Cerebellar cortex (tissue), 1 donor: ENCODE results near the gene COL9A2.

Experiments used
- DNase-seq: peaks from one replicate; pipeline ENCODE4 v3.0.0-alpha.2; 2015; ENCODE audit warnings: low spot score

COL9A2 gene

GRCh38 chr1:40257688-40258444 lies 59.2 kb downstream of the COL9A2 start, which contains the start of gene ZMPSTE24:
Gene ZMPSTE24 (plus strand): TSS chr1:40258236. CDS start chr1:40258272, 36 bp downstream.
- DNase-seq: peak; percentile 98

- DNase-seq: no peak
Observed at GRCh38 chr1:40257313-40257687, 59.8 kb downstream of the COL9A2 start.

DNA sequence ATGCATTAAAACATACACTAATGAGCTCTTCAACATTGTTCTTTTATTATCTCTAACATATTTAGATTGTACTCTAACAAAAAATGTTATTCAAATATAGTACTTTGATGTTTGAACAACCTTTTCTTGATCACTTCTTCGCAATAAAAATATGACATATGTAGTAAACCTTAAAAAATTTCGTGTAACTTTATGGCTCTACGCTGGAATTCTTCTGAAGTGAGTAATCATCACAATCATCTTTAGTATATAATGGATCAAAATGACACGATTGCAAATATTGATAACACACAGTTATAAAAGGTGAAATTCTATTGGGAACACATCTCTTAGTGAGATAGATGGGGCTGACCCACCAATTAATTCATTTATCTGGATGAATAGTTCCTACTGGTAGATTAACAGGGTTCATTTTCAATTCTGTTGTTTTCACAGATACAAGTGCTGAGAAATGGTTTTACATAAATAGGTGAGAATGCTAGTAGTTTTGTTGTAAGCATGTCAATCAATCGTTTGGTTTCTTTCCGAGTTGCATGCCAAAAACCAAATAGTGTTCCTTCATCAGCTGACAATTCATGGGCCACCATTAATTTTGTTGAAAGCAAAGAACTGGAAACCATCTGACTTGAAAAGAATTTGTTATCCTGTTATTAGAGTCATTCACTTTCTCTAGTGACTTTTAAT lies 60.5 kb downstream of the COL9A2 start:
- no peak for DNase-seq

DNA sequence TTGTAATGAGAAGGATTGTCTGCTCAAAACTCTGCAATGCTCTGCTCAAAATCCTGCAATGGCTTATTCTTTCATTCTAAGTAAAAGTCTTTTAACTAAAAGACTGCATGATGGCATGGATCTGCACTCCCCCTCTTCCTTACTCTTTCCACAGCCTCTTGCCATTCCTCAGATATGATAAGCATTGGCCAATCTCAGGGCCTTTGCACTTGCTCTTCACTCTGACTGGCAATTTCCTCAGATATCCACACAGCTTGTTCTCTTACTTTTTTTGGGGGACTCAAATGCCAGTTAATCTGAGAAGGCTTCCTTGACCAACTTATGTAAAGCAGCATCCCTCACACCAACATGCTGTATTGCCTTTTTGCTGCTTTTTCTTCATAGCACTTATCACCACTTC lies 61.9 kb downstream of the COL9A2 start:
- DNase-seq: no peak

DNA sequence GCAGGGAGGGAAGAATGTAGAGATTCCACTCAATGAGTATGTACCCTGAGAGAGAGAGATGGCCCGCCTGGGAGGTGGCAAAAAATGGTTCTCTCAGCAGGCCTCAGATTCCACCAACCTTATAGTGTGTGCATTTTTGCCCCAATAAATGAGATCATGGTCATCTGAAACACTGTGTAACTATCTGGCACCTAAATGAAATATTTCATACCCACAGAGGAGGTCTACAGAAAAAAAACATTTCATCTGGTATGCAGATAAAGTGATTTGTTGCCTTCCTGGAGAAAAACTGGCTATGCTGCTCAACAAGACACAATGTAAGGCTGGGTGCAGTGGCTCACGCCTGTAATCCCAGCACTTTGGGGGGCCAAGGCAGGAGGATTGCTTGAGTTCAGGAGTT lies 64.5 kb downstream of the COL9A2 start:
- DNase-seq: no peak

- DNase-seq: no peak
Observed at GRCh38 chr1:40251456-40251855, 65.6 kb downstream of the COL9A2 start.
